Measurements from ENCODE around the gene TOP1. TPM values are rescaled to one million over a fixed set of nuclear protein-coding genes. Genes with fewer than 3 reads are reported as not detected.

Gene TOP1
- total and polyA plus RNA-seq, 9 of the 15 experiments (the other 6 are each of a cell fraction or from before 2014, with no cell fraction given), result 26.4 to 127 (median 39.6) TPM

GRCh38 chr20:41137614-41138474, 109.2 kb downstream of the TOP1 start (continued):
- TF ChIP-seq, protein P1, sequence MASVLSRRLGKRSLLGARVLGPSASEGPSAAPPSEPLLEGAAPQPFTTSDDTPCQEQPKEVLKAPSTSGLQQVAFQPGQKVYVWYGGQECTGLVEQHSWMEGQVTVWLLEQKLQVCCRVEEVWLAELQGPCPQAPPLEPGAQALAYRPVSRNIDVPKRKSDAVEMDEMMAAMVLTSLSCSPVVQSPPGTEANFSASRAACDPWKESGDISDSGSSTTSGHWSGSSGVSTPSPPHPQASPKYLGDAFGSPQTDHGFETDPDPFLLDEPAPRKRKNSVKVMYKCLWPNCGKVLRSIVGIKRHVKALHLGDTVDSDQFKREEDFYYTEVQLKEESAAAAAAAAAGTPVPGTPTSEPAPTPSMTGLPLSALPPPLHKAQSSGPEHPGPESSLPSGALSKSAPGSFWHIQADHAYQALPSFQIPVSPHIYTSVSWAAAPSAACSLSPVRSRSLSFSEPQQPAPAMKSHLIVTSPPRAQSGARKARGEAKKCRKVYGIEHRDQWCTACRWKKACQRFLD (CRISPR knock-in tag; IDR thresholded peaks at IDR 0.05), result no peak
- no peak for TF ChIP-seq MECOM (CRISPR knock-in tag; IDR thresholded peaks at IDR 0.05)
- TF ChIP-seq KDM2B (CRISPR knock-in tag; IDR thresholded peaks at IDR 0.05), result peak; percentile 32
- peak; percentile 76 for TF ChIP-seq ZBTB7A (IDR thresholded peaks at IDR 0.05; ENCODE audit: borderline replicate concordance, control insufficient read depth, low read depth, low read length)
- TF ChIP-seq MTA3 (IDR thresholded peaks at IDR 0.05; ENCODE audit: borderline replicate concordance), result peak; percentile 31; the same call in 1 of the 2 replicates
- TF ChIP-seq ZNF592 (IDR thresholded peaks at IDR 0.05), result peak; percentile 66; the same call in 1 of the 2 replicates
- no peak for TF ChIP-seq ZNF780A (CRISPR knock-in tag; IDR thresholded peaks at IDR 0.05)
- TF ChIP-seq, protein P2, sequence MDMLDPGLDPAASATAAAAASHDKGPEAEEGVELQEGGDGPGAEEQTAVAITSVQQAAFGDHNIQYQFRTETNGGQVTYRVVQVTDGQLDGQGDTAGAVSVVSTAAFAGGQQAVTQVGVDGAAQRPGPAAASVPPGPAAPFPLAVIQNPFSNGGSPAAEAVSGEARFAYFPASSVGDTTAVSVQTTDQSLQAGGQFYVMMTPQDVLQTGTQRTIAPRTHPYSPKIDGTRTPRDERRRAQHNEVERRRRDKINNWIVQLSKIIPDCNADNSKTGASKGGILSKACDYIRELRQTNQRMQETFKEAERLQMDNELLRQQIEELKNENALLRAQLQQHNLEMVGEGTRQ (CRISPR knock-in tag; IDR thresholded peaks at IDR 0.05), result peak; percentile 84
- TF ChIP-seq, protein P3, sequence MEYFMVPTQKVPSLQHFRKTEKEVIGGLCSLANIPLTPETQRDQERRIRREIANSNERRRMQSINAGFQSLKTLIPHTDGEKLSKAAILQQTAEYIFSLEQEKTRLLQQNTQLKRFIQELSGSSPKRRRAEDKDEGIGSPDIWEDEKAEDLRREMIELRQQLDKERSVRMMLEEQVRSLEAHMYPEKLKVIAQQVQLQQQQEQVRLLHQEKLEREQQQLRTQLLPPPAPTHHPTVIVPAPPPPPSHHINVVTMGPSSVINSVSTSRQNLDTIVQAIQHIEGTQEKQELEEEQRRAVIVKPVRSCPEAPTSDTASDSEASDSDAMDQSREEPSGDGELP (CRISPR knock-in tag; IDR thresholded peaks at IDR 0.05; ENCODE audit: borderline replicate concordance), result peak; percentile 86
- 0 out of 2 replicates have a peak, but pooled peaks have one; percentile 34 for TF ChIP-seq TOE1 (IDR thresholded peaks at IDR 0.05; ENCODE audit: borderline replicate concordance)
- no peak for TF ChIP-seq TOE1 (CRISPR knock-in tag; IDR thresholded peaks at IDR 0.05; ENCODE audit: borderline replicate concordance, low read depth)
- no peak for TF ChIP-seq MBD1 (CRISPR knock-in tag; IDR thresholded peaks at IDR 0.05)
